ENCODE data around the gene MICB. TPM values are rescaled to one million over a fixed set of nuclear protein-coding genes. Genes with fewer than 3 reads are reported as not detected.

The MICB gene
- polyA plus RNA-seq, 1 experiment: 23.4 TPM

DNA sequence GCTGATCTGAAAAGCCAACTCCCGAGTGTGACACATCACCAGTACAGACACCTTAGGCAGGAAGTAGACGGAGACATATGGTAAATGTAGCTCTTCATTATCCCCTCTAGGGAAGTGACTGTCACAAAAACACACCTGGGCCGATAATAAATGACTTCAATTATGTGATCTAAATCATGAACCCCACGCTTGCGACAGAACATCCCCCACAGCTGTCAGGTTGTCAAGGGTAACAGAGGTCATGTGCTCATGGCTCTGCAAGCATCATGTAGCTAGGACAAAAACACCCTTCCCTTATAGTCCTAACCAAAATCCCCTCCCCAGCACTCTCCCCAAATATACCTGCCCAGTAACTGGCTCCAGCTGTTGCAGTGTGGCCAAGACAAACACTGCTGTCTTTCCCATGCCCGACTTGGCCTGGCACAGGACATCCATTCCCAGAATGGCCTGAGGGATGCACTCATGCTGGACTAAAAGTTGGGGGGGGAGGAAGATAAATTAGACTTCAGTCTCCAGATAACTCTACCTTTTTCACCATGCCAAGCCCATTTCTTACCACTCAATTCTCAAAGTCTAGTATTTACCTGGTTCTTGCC lies 41.0 kb downstream of the MICB start:
- no peak for DNase-seq (ENCODE audit: low read depth)
- ChIA-PET POLR2A (interaction anchor here (0.6 kb wide), 1 partner anchor 24 kb away, joined by 3 read pairs; no protein-coding TSS in a partner anchor), CTCF (interaction anchor here (0.9 to 17.0 kb wide), 4 partner anchors 11 to 143 kb away, joined by 3 to 433 read pairs (median 8); partner anchors contain the start of genes MCCD1 and NCR3)
- no peak for TF ChIP-seq CTCF (IDR thresholded peaks at IDR 0.05; ENCODE audit: insufficient read depth, low read depth, low read length)
- no peaks in the 10 kb centered on the region for H3K27me3 ChIP-seq (ENCODE audit: control insufficient read depth, insufficient read depth, low read length)
- no peak overlapping the region for H3K4me3 ChIP-seq (ENCODE audit: low read depth, low read length)
- peaks cover 33% of the 10 kb centered on the region for H3K36me3 ChIP-seq (ENCODE audit: control insufficient read depth, insufficient read depth, low read length)

DNA sequence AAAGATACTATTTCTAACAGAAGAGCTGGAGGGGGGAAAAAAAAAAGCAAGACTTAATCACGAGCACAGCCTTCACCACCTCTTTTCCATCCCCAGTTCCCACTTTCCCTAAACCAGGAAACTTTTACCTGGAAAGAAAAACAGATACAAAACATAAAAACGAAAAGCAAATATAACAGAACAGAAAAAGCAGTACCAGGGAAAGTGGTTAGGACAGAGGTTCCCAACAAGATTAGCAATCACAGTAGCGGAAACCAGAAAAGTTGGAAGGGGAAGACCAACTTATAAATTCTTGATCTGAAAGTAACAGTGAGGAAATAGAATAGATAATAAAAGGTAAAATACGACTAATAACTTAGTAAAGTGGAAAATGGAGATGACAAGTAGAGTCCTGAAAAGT lies 42.7 kb downstream of the MICB start:
- Histone ChIP-seq H3K36me3 (ENCODE audit: control insufficient read depth, insufficient read depth, low read length) (peaks cover 19% of the 10 kb centered on the region), H3K27me3 (ENCODE audit: control insufficient read depth, insufficient read depth, low read length) (no peaks in the 10 kb centered on the region), H3K4me3 (ENCODE audit: low read depth, low read length) (peak overlapping the region; percentile 67)
- POLR2A ChIA-PET: interaction anchor here (0.6 to 1.4 kb wide), 2 partner anchors 58 to 657 kb away, joined by 6 read pairs; partner anchors contain the start of gene DDR1
- CTCF ChIA-PET: interaction anchor here (0.5 to 17.0 kb wide), 6 partner anchors 12 to 1423 kb away, joined by 3 to 433 read pairs (median 10); partner anchors contain the start of genes MCCD1 and NCR3
- no peak for TF ChIP-seq CTCF (IDR thresholded peaks at IDR 0.05; ENCODE audit: insufficient read depth, low read depth, low read length)
- DNase-seq (ENCODE audit: low read depth): no peak

DNA sequence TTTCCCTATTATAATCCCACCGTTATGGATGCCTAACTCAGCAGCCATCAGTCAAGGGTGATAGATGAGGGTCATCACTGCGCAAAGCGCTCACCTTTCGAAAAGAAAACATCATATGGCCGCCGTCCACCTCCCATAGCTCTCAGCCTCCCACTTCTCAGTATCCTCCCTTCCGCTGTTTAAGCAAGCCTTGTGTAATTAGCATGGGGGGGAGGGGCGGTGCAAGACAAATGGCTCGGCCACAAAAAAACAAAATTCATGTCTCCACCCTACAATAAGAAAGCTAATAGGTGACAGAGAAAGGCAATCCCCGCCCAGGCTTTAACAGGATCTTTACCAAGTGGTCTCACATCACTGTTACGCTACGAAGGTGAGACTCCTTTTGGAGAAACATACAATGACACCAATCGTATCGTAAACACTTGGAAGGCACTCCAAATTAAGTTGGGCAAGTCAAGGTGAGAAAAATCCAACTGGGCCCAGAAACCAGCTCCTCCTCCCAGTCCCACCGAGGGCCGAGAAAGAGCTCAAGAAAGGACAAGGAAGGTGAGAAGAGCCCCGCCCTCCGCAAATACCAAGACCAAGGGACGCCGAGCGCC lies 43.2 kb downstream of the MICB start:
- TF ChIP-seq CTCF (IDR thresholded peaks at IDR 0.05; ENCODE audit: insufficient read depth, low read depth, low read length): no peak
- no peak for DNase-seq (ENCODE audit: low read depth)
- H3K36me3 ChIP-seq (ENCODE audit: control insufficient read depth, insufficient read depth, low read length): peaks cover 18% of the 10 kb centered on the region

GRCh38 chr6:31541658-31542521 lies 43.9 kb downstream of the MICB start, which contains the start of gene DDX39B:
DDX39B (minus strand) TSS chr6:31542003; CDS start chr6:31540532, 1,471 bp downstream.
- H3K36me3 ChIP-seq (ENCODE audit: control insufficient read depth, insufficient read depth, low read length): peaks cover 13% of the 10 kb centered on the region
- peak within 1 kb of the TSS; percentile 67 for H3K4me3 ChIP-seq (ENCODE audit: low read depth, low read length)
- H3K27me3 ChIP-seq (ENCODE audit: control insufficient read depth, insufficient read depth, low read length): no peaks in the 10 kb centered on the region
- ChIA-PET CTCF (interaction anchor here (0.7 to 17.0 kb wide), 9 partner anchors 9 to 135 kb away, joined by 3 to 433 read pairs (median 4); partner anchors contain the start of genes GPANK1 and NCR3), POLR2A (interaction anchor here (0.8 kb wide), 1 partner anchor 10 kb away, joined by 4 read pairs; no protein-coding TSS in a partner anchor)
- DNase-seq (ENCODE audit: low read depth): peak; percentile 85
- no peak for TF ChIP-seq CTCF (IDR thresholded peaks at IDR 0.05; ENCODE audit: insufficient read depth, low read depth, low read length)

More for the DNA sequence above, 43.2 kb downstream of the MICB start:
- Histone ChIP-seq H3K27me3 (ENCODE audit: control insufficient read depth, insufficient read depth, low read length) (no peaks in the 10 kb centered on the region), H3K4me3 (ENCODE audit: low read depth, low read length) (peak overlapping the region; percentile 67)
- ChIA-PET POLR2A (interaction anchor here (0.6 to 1.4 kb wide), 3 partner anchors 9 to 657 kb away, joined by 4 to 6 read pairs (median 6); partner anchors contain the start of gene DDR1), CTCF (interaction anchor here (0.5 to 17.0 kb wide), 10 partner anchors 10 to 1422 kb away, joined by 3 to 433 read pairs (median 4); partner anchors contain the start of genes GPANK1, MCCD1 and NCR3)

Measured in BJ (cell line).